Peyer's patch (tissue), 4 donors: ENCODE results near the gene ZNF804A.

Source experiments
- POLR2A ChIP-seq, 2 donors: fragments of 450-650 bp; IDR thresholded peaks; one replicate each; pipeline ENCODE4 v1.5.1; 2017; ENCODE audit warnings: antibody characterized with exemption in 2 of 2, mild to moderate bottlenecking in 2 of 2, moderate library complexity in 2 of 2
- TF ChIP-seq, protein P1 (sequence below), 6 experiments: fragments of 450-650 bp in 4 of 6; fragments of 200-600 bp in 2 of 6; sonication (generic) in 1 of 6; IDR thresholded peaks; one replicate each; pipeline ENCODE4 v1.5.1; 2017 to 2019; ENCODE audit warnings: antibody characterized with exemption in 6 of 6, mild to moderate bottlenecking in 3 of 6, moderate library complexity in 1 of 6

DNA sequence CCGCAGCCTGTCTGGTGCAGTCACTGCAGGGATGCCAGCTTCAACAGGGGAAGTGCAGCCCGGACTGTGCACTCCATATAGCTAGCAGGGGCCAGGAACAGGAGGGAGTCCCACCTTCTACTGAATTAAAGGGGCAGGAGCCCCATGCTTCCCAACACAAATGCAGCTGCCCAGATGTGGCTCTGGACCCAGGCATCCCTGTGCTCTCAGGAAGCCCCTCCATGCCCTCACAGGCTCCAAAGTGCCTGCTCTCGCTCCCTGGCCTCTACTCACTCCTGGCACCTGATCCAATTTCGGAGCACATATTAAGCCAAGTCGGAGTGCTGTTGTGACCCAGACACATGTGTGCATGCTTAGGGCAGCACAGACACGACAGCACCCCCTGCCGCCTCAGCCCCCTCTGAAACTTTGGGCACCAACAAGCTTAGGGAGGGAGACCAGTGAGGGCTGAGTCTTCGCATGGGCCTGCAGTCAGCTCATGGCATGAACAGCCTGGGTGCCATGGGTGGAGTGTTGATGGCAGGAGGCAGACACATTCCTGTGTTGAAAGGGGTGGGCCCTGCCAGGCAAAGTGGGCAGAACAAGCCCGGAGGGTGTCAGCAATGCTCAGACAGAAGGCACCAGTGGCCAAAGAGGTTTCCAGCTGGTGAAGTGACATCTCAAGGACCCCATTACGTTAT lies 83.5 kb downstream of the ZNF804A start:
- TF ChIP-seq, protein P1, sequence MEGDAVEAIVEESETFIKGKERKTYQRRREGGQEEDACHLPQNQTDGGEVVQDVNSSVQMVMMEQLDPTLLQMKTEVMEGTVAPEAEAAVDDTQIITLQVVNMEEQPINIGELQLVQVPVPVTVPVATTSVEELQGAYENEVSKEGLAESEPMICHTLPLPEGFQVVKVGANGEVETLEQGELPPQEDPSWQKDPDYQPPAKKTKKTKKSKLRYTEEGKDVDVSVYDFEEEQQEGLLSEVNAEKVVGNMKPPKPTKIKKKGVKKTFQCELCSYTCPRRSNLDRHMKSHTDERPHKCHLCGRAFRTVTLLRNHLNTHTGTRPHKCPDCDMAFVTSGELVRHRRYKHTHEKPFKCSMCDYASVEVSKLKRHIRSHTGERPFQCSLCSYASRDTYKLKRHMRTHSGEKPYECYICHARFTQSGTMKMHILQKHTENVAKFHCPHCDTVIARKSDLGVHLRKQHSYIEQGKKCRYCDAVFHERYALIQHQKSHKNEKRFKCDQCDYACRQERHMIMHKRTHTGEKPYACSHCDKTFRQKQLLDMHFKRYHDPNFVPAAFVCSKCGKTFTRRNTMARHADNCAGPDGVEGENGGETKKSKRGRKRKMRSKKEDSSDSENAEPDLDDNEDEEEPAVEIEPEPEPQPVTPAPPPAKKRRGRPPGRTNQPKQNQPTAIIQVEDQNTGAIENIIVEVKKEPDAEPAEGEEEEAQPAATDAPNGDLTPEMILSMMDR (IDR thresholded peaks at IDR 0.05): no peak
- TF ChIP-seq POLR2A (IDR thresholded peaks at IDR 0.05): no peak
